K562 (cell line): ENCODE data around the gene MOB3B. TPM values are rescaled to one million over a fixed set of nuclear protein-coding genes. Genes with fewer than 3 reads are reported as not detected.

Experiments used
- ATAC-seq: fragments of 200-7000 bp; cut with Tn5 transposase; 3 replicates; pipeline ENCODE4 v1.9.1; 2020; ENCODE audit warnings: moderate library complexity
- BruUV-seq: library from RNA; stranded (reverse); fragments of 400-500 nt; replicated peaks from 2 replicates; lab custom pipeline; 2021; lab: Mats Ljungman, UMichigan
- CTCF ChIA-PET: fragments of 300-600 bp; formaldehyde crosslinking; extraction: SDS; loops from one replicate; lab custom pipeline; 2021; ENCODE audit warnings: low intra/inter-chr PET ratio; lab: Yijun Ruan, JAX
- POLR2A ChIA-PET: fragments of 300-600, 350-650 bp; sonication (Branson Sonifier 250); formaldehyde crosslinking; extraction: SDS; loops from one replicate; lab custom pipeline; 2021; ENCODE audit warnings: antibody characterized with exemption, inconsistent platforms; lab: Yijun Ruan, JAX
- DNase-seq, 4 experiments: peaks; one replicate each; pipeline versions ENCODE4 v3.0.0 to v3.0.0-alpha.2; 2011 to 2018; ENCODE audit warnings: low spot score in 3 of 4, mixed read lengths in 3 of 4; ENCODE audit errors: extremely low read depth in 1 of 4
- FAIRE-seq: peaks from 2 replicates; lab custom pipeline; 2011; peaks lifted over from hg19 to GRCh38; lab: Jason Lieb, UNC
- H2AFZ ChIP-seq: 2 replicates; pipeline ENCODE4 v1.6.0; 2011; ENCODE audit warnings: low read depth, low read length, control low read depth, inconsistent platforms
- H3K27ac ChIP-seq: fragments of 200-600 bp; 3 replicates; pipeline ENCODE4 v1.8.0; 2011; ENCODE audit warnings: low read depth, mild to moderate bottlenecking, control low read depth, inconsistent platforms, low read length, moderate library complexity, mixed read lengths; ENCODE audit errors: extremely low read depth
- H3K27me3 ChIP-seq, 2 experiments: fragments of 300-600 bp in 1 of 2; 2 replicates in 1 of 2; 3 replicates in 1 of 2; pipeline versions ENCODE4 v1.6.0 to v1.8.0; 2011; ENCODE audit warnings: inconsistent platforms in 2 of 2, low read length in 2 of 2, mild to moderate bottlenecking in 1 of 2, mixed read lengths in 1 of 2, moderate library complexity in 1 of 2; ENCODE audit not compliant: control insufficient read depth in 2 of 2, insufficient read depth in 2 of 2
- H3K36me3 ChIP-seq: fragments of 300-600 bp; 3 replicates; pipeline ENCODE4 v1.8.0; 2011; ENCODE audit warnings: mild to moderate bottlenecking, low read length, inconsistent platforms; ENCODE audit not compliant: control insufficient read depth, insufficient read depth
- H3K4me1 ChIP-seq, 2 experiments: fragments of 200-600 bp in 1 of 2; replicated peaks in 1 of 2; 2 replicates in 1 of 2; 3 replicates in 1 of 2; pipeline versions ENCODE4 v1.5.1 to v1.8.0; 2011; ENCODE audit warnings: inconsistent platforms in 2 of 2, low read length in 2 of 2, mild to moderate bottlenecking in 1 of 2, mixed read lengths in 1 of 2, moderate library complexity in 1 of 2; ENCODE audit not compliant: control insufficient read depth in 2 of 2, insufficient read depth in 2 of 2
- H3K4me2 ChIP-seq: 2 replicates; pipeline ENCODE4 v1.6.1; 2011; ENCODE audit warnings: low read length, control low read depth, inconsistent platforms, mixed read lengths; ENCODE audit not compliant: insufficient read depth
- H3K4me3 ChIP-seq: fragments of 200-600 bp; sonication (generic), shearing (Covaris generic); 2 replicates; pipeline ENCODE4 v1.5.1; 2016; ENCODE audit warnings: control low read depth, inconsistent platforms
- H3K79me2 ChIP-seq: fragments of 200-600 bp; 3 replicates; pipeline ENCODE4 v1.8.0; 2011; ENCODE audit warnings: low read length, inconsistent platforms; ENCODE audit not compliant: control insufficient read depth, insufficient read depth
- H3K9ac ChIP-seq, 2 experiments: 2 replicates each; pipeline versions ENCODE4 v1.6.0 to v1.6.1; 2011; ENCODE audit warnings: low read depth in 2 of 2, low read length in 2 of 2, control low read depth in 1 of 2, inconsistent platforms in 1 of 2, mild to moderate bottlenecking in 1 of 2, mixed read lengths in 1 of 2; ENCODE audit not compliant: insufficient read depth in 1 of 2
- H3K9me1 ChIP-seq: one replicate; pipeline ENCODE4 v1.6.0; 2011; ENCODE audit warnings: inconsistent platforms, mild to moderate bottlenecking, low read length, moderate library complexity; ENCODE audit not compliant: control insufficient read depth, insufficient read depth
- H3K9me3 ChIP-seq: replicated peaks from 2 replicates; pipeline ENCODE4 v1.5.1; 2011; ENCODE audit warnings: low read depth, low read length, inconsistent platforms; ENCODE audit not compliant: control insufficient read depth, insufficient read depth
- H4K20me1 ChIP-seq: replicated peaks from 2 replicates; pipeline ENCODE4 v1.6.1; 2011; ENCODE audit warnings: low read length, inconsistent platforms, mixed read lengths; ENCODE audit not compliant: control insufficient read depth, insufficient read depth
- MAFG ChIP-seq: fragments of 450-650 bp; conservative IDR thresholded peaks from 2 replicates; pipeline ENCODE4 v1.6.1; 2016; ENCODE audit warnings: missing genetic modification characterization, missing compliant biosample characterization
- NFE2 ChIP-seq: IDR thresholded peaks from 2 replicates; pipeline ENCODE4 v1.6.1; 2014; ENCODE audit warnings: antibody characterized with exemption, low read depth
- NR4A1 ChIP-seq, 2 experiments: fragments of 250-450 bp in 1 of 2; fragments of 450-650 bp in 1 of 2; sonication (Bioruptor Pico) in 1 of 2; IDR thresholded peaks; 2 replicates each; pipeline versions ENCODE4 v1.4.0 to v1.6.1; 2016 to 2020; ENCODE audit warnings: mild to moderate bottlenecking in 2 of 2, missing compliant biosample characterization in 1 of 2, missing genetic modification characterization in 1 of 2, moderate library complexity in 1 of 2
- SMARCB1 ChIP-seq: IDR thresholded peaks from 2 replicates; pipeline ENCODE4 v1.6.1; 2011; ENCODE audit warnings: improper control_type of control experiment, low read depth; ENCODE audit not compliant: insufficient read length
- ZBTB5 ChIP-seq: fragments of 450-650 bp; IDR thresholded peaks from 2 replicates; pipeline ENCODE4 v1.6.1; 2017; ENCODE audit warnings: antibody characterized with exemption
- ZNF561 ChIP-seq: fragments of 450-650 bp; formaldehyde crosslinking; conservative IDR thresholded peaks from 2 replicates; pipeline ENCODE4 v1.4.0; 2020; ENCODE audit warnings: mild to moderate bottlenecking, moderate library complexity
- WGBS: fragments of 100-300 bp; shearing (Covaris generic); methylation state at CpG from one replicate; pipeline ENCODE4 v1.1.6; 2016; ENCODE audit warnings: low coverage, mixed read lengths; ENCODE audit not compliant: insufficient coverage; ENCODE audit errors: missing lambda C conversion rate; 5-methylcytosine and 5-hydroxymethylcytosine counted together
- in situ Hi-C: fragments of 300-500 bp; cut with MboI; formaldehyde crosslinking; loops from 4 replicates; pipeline ENCODE4 v1.15.0; 2018; ENCODE audit warnings: inconsistent platforms, mixed read lengths
- intact Hi-C: fragments of 100-400 bp; cut with micrococcal nuclease; formaldehyde crosslinking; loops from 2 replicates; pipeline ENCODE4 v1.14.2; 2022
- polyA plus RNA-seq, 8 experiments: library from polyadenylated mRNA; depleted of rRNA in 4 of 8; stranded (reverse) in 5 of 8; unstranded in 3 of 8; fragments of >200 nt; fragmentation: Nextera tagmentation in 2 of 8; fragmentation: Illumina TruSeq in 1 of 8; extraction: Ambion mirVana in 2 of 8; extraction: Trizol in 1 of 8; gene quantifications; 2 replicates each; pipeline versions ENCODE4 v1.2.1 to v1.2.3, GENCODE V29; 2011 to 2014; ENCODE audit warnings: inconsistent platforms in 1 of 8, missing spikeins in 1 of 8
- total RNA-seq, 7 experiments: library from RNA; depleted of rRNA in 6 of 7; stranded (reverse); fragments of >200 nt in 6 of 7; fragmentation: Illumina TruSeq in 2 of 7; extraction: Trizol in 2 of 7; gene quantifications; 2 replicates each; pipeline versions ENCODE4 v1.2.1 to v1.2.3, GENCODE V29; 2011 to 2021; ENCODE audit warnings: low replicate concordance in 1 of 7
- TF ChIP-seq, protein P1 (sequence below): fragments of 250-450 bp; sonication (Bioruptor Pico); IDR thresholded peaks from 2 replicates; pipeline ENCODE4 v1.4.0; 2020
- TF ChIP-seq, protein P2 (sequence below): fragments of 450-650 bp; IDR thresholded peaks from 2 replicates; pipeline ENCODE4 v1.6.1; 2017; ENCODE audit warnings: antibody characterized with exemption, mild to moderate bottlenecking

Gene MOB3B
- total and polyA plus RNA-seq, 9 of the 15 experiments (the other 6 are each of a cell fraction or from before 2014, with no cell fraction given), result 3.6 to 12.8 (median 7.2) TPM

GRCh38 chr9:27371382-27371781 lies 158.2 kb downstream of the MOB3B start:
- in situ Hi-C loops (no loop called here), intact Hi-C loops (no loop called here)
- no peak for FAIRE-seq
- Histone ChIP-seq H3K9ac (no peak overlapping the region), H3K9me1 (no peaks in the 10 kb centered on the region), H3K36me3 (no peaks in the 10 kb centered on the region), H3K27me3 (no peaks in the 10 kb centered on the region), H3K4me2 (no peak overlapping the region), H2AFZ (no peak overlapping the region), H3K4me1 (peaks cover 0 to 14% of the 10 kb centered on the region in 2 experiments; a peak in 3 of 5 replicates), H3K9me3 (no peaks in the 10 kb centered on the region), H4K20me1 (no peaks in the 10 kb centered on the region), H3K79me2 (peaks cover 14% of the 10 kb centered on the region; the same call in 2 of the 3 replicates), H3K4me3 (no peak overlapping the region), H3K27ac (no peak overlapping the region)
- peak in 2 of 4 experiments; percentile 4 to 17 for DNase-seq
- ChIA-PET POLR2A (no interaction called here), CTCF (no interaction called here)
- peak; percentile 70 for ATAC-seq
- 28% methylated on average over 3 of the region's 5 CpGs for WGBS
- no TSS peak for BruUV-seq
- TF ChIP-seq, protein P1, sequence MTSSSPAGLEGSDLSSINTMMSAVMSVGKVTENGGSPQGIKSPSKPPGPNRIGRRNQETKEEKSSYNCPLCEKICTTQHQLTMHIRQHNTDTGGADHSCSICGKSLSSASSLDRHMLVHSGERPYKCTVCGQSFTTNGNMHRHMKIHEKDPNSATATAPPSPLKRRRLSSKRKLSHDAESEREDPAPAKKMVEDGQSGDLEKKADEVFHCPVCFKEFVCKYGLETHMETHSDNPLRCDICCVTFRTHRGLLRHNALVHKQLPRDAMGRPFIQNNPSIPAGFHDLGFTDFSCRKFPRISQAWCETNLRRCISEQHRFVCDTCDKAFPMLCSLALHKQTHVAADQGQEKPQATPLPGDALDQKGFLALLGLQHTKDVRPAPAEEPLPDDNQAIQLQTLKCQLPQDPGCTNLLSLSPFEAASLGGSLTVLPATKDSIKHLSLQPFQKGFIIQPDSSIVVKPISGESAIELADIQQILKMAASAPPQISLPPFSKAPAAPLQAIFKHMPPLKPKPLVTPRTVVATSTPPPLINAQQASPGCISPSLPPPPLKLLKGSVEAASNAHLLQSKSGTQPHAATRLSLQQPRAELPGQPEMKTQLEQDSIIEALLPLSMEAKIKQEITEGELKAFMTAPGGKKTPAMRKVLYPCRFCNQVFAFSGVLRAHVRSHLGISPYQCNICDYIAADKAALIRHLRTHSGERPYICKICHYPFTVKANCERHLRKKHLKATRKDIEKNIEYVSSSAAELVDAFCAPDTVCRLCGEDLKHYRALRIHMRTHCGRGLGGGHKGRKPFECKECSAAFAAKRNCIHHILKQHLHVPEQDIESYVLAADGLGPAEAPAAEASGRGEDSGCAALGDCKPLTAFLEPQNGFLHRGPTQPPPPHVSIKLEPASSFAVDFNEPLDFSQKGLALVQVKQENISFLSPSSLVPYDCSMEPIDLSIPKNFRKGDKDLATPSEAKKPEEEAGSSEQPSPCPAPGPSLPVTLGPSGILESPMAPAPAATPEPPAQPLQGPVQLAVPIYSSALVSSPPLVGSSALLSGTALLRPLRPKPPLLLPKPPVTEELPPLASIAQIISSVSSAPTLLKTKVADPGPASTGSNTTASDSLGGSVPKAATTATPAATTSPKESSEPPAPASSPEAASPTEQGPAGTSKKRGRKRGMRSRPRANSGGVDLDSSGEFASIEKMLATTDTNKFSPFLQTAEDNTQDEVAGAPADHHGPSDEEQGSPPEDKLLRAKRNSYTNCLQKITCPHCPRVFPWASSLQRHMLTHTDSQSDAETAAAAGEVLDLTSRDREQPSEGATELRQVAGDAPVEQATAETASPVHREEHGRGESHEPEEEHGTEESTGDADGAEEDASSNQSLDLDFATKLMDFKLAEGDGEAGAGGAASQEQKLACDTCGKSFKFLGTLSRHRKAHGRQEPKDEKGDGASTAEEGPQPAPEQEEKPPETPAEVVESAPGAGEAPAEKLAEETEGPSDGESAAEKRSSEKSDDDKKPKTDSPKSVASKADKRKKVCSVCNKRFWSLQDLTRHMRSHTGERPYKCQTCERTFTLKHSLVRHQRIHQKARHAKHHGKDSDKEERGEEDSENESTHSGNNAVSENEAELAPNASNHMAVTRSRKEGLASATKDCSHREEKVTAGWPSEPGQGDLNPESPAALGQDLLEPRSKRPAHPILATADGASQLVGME (CRISPR knock-in tag), result no peak
- TF ChIP-seq SMARCB1 (no peak), NFE2 (peak; percentile 51), ZNF561 (no peak), MAFG (tag) (0 out of 2 replicates have a peak, but pooled peaks have one; percentile 26), ZBTB5 (no peak), NR4A1 (CRISPR knock-in tag; IDR thresholded peaks at IDR 0.05) (no peak), NR4A1 (tag; IDR thresholded peaks at IDR 0.05) (no peak)
- TF ChIP-seq, protein P2, sequence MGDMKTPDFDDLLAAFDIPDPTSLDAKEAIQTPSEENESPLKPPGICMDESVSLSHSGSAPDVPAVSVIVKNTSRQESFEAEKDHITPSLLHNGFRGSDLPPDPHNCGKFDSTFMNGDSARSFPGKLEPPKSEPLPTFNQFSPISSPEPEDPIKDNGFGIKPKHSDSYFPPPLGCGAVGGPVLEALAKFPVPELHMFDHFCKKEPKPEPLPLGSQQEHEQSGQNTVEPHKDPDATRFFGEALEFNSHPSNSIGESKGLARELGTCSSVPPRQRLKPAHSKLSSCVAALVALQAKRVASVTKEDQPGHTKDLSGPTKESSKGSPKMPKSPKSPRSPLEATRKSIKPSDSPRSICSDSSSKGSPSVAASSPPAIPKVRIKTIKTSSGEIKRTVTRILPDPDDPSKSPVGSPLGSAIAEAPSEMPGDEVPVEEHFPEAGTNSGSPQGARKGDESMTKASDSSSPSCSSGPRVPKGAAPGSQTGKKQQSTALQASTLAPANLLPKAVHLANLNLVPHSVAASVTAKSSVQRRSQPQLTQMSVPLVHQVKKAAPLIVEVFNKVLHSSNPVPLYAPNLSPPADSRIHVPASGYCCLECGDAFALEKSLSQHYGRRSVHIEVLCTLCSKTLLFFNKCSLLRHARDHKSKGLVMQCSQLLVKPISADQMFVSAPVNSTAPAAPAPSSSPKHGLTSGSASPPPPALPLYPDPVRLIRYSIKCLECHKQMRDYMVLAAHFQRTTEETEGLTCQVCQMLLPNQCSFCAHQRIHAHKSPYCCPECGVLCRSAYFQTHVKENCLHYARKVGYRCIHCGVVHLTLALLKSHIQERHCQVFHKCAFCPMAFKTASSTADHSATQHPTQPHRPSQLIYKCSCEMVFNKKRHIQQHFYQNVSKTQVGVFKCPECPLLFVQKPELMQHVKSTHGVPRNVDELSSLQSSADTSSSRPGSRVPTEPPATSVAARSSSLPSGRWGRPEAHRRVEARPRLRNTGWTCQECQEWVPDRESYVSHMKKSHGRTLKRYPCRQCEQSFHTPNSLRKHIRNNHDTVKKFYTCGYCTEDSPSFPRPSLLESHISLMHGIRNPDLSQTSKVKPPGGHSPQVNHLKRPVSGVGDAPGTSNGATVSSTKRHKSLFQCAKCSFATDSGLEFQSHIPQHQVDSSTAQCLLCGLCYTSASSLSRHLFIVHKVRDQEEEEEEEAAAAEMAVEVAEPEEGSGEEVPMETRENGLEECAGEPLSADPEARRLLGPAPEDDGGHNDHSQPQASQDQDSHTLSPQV, result 0 out of 2 replicates have a peak, but pooled peaks have one; percentile 20
